Measurements from ENCODE around the gene EIF5.

EIF5 gene

GRCh38 chr14:103314496-103315277 is 19.4 kb upstream of the EIF5 start:
- no peaks in the 10 kb centered on the region for H3K9me3 ChIP-seq (ENCODE audit: low read depth, low read length)
- no peaks in the 10 kb centered on the region for H3K36me3 ChIP-seq (ENCODE audit: insufficient read depth, low read length)
- no peak overlapping the region for H3K27ac ChIP-seq
- no peak overlapping the region for H3K4me3 ChIP-seq
- no peak for TF ChIP-seq FOXP2 (optimal IDR thresholded peaks at IDR 0.05; ENCODE audit: control extremely low read depth, extremely low read length, insufficient read depth)
- no peak for TF ChIP-seq POLR2AphosphoS5 (IDR thresholded peaks at IDR 0.05; ENCODE audit: borderline replicate concordance, low read depth, low read length)
- no peak for TF ChIP-seq EZH2 (IDR thresholded peaks at IDR 0.05)
- no peak overlapping the region for H3K9ac ChIP-seq (ENCODE audit: insufficient read length)
- DNase-seq (ENCODE audit: low read depth, low spot score) = no peak

GRCh38 chr14:103315351-103315911 is 18.6 kb upstream of the EIF5 start:
- H3K36me3 ChIP-seq (ENCODE audit: insufficient read depth, low read length) = no peaks in the 10 kb centered on the region
- no peak for DNase-seq (ENCODE audit: low read depth, low spot score)
- no peak for TF ChIP-seq POLR2AphosphoS5 (IDR thresholded peaks at IDR 0.05; ENCODE audit: borderline replicate concordance, low read depth, low read length)
- TF ChIP-seq FOXP2 (optimal IDR thresholded peaks at IDR 0.05; ENCODE audit: control extremely low read depth, extremely low read length, insufficient read depth) = no peak
- no peak for TF ChIP-seq EZH2 (IDR thresholded peaks at IDR 0.05)
- no peak overlapping the region for H3K4me3 ChIP-seq
- no peak overlapping the region for H3K9ac ChIP-seq (ENCODE audit: insufficient read length)
- no peak overlapping the region for H3K27ac ChIP-seq
- no peaks in the 10 kb centered on the region for H3K9me3 ChIP-seq (ENCODE audit: low read depth, low read length)

DNA sequence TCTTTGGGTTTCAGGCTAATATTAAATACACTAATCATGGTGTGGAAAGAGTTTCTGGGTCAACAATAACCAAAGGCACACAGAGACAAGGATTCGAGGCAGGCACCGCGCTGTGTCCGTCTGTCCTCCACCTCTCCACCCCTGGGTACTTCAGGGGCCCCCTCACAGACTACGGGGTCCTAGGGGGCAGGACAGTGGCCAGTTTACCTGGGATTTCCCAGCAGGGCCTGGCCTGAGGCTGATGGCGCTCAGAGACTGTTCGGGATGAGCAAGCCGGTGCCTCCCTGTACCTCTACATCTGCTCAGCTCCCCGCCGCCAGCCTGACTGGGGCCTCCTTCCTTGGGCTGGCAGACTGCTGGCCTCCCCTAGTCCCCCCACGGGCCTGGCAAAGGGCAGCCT is 18.1 kb upstream of the EIF5 start:
- Histone ChIP-seq H3K27ac (no peak overlapping the region), H3K9me3 (ENCODE audit: low read depth, low read length) (no peaks in the 10 kb centered on the region), H3K4me3 (no peak overlapping the region), H3K36me3 (ENCODE audit: insufficient read depth, low read length) (no peaks in the 10 kb centered on the region), H3K9ac (ENCODE audit: insufficient read length) (no peak overlapping the region)
- DNase-seq (ENCODE audit: low read depth, low spot score) = no peak
- TF ChIP-seq FOXP2 (optimal IDR thresholded peaks at IDR 0.05; ENCODE audit: control extremely low read depth, extremely low read length, insufficient read depth) (no peak), EZH2 (IDR thresholded peaks at IDR 0.05) (no peak), POLR2AphosphoS5 (IDR thresholded peaks at IDR 0.05; ENCODE audit: borderline replicate concordance, low read depth, low read length) (no peak)

- Histone ChIP-seq H3K4me3 (no peak overlapping the region), H3K9ac (ENCODE audit: insufficient read length) (no peak overlapping the region), H3K9me3 (ENCODE audit: low read depth, low read length) (no peaks in the 10 kb centered on the region), H3K36me3 (ENCODE audit: insufficient read depth, low read length) (no peaks in the 10 kb centered on the region), H3K27ac (no peak overlapping the region)
- TF ChIP-seq POLR2AphosphoS5 (IDR thresholded peaks at IDR 0.05; ENCODE audit: borderline replicate concordance, low read depth, low read length) (no peak), FOXP2 (optimal IDR thresholded peaks at IDR 0.05; ENCODE audit: control extremely low read depth, extremely low read length, insufficient read depth) (no peak), EZH2 (IDR thresholded peaks at IDR 0.05) (no peak)
- no peak for DNase-seq (ENCODE audit: low read depth, low spot score)
Measured at GRCh38 chr14:103316721-103317121, 17.3 kb upstream of the EIF5 start.

DNA sequence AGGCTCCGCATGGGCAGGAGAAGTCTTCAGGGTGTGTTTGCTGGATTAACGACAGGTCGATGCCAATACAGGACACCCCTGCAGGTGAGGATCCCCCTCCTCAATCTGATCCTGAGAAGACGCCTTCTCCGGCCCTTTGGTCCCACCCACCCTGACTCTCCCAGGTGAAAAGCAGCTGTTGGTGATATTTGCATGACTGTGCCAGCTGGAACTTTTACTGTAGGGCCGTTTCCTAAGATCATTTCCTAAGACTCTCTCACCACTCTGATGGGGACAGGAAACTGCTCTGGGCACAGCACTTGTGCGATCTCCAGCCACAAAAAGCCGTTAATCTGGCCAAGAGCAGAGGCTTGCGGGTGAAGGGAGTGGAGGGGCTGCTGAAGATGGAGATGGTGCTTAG is 16.8 kb upstream of the EIF5 start:
- Histone ChIP-seq H3K9ac (ENCODE audit: insufficient read length) (no peak overlapping the region), H3K27ac (no peak overlapping the region), H3K36me3 (ENCODE audit: insufficient read depth, low read length) (no peaks in the 10 kb centered on the region), H3K4me3 (no peak overlapping the region), H3K9me3 (ENCODE audit: low read depth, low read length) (no peaks in the 10 kb centered on the region)
- no peak for DNase-seq (ENCODE audit: low read depth, low spot score)
- no peak for TF ChIP-seq EZH2 (IDR thresholded peaks at IDR 0.05)
- no peak for TF ChIP-seq FOXP2 (optimal IDR thresholded peaks at IDR 0.05; ENCODE audit: control extremely low read depth, extremely low read length, insufficient read depth)
- TF ChIP-seq POLR2AphosphoS5 (IDR thresholded peaks at IDR 0.05; ENCODE audit: borderline replicate concordance, low read depth, low read length) = no peak

GRCh38 chr14:103317976-103318580 is 16.0 kb upstream of the EIF5 start:
- Histone ChIP-seq H3K9me3 (ENCODE audit: low read depth, low read length) (no peaks in the 10 kb centered on the region), H3K27ac (no peak overlapping the region), H3K4me3 (no peak overlapping the region), H3K9ac (ENCODE audit: insufficient read length) (no peak overlapping the region), H3K36me3 (ENCODE audit: insufficient read depth, low read length) (no peaks in the 10 kb centered on the region)
- no peak for DNase-seq (ENCODE audit: low read depth, low spot score)
- TF ChIP-seq EZH2 (IDR thresholded peaks at IDR 0.05) (no peak), POLR2AphosphoS5 (IDR thresholded peaks at IDR 0.05; ENCODE audit: borderline replicate concordance, low read depth, low read length) (no peak)

DNA sequence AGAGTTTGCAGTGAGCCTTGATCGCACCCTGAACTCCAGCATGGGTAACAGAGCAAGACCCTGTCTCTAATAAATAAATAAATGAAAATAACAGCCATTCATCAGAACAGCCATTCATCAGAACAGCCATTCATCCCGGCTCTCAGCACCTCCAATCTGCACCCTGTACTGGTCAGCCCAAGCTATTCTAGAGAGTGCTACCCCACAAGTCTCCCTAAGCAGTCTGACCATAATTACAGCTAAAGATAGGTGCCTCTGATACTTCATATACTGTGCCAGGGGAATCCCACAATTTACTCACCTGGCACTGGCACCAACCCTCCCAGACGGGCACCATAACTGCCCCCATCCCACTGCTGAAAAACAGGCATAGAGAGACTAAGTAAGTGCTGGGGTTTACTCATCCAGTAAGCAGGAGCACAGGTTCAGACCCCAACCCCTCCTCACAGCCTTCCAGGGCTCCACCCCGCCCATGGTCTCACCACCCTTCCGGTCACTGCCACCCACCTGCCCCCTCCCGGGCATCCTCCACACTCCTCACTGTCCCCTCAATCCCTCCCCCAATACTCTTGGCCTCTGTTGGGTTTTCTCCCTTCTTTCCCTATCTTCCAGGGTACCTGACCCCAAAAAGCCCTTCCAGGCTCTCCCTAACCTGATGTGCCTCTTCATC is 15.2 kb upstream of the EIF5 start:
- DNase-seq (ENCODE audit: low read depth, low spot score) = no peak
- no peak overlapping the region for H3K9ac ChIP-seq (ENCODE audit: insufficient read length)
- no peaks in the 10 kb centered on the region for H3K36me3 ChIP-seq (ENCODE audit: insufficient read depth, low read length)
- no peak overlapping the region for H3K27ac ChIP-seq
- H3K9me3 ChIP-seq (ENCODE audit: low read depth, low read length) = no peaks in the 10 kb centered on the region
- TF ChIP-seq FOXP2 (optimal IDR thresholded peaks at IDR 0.05; ENCODE audit: control extremely low read depth, extremely low read length, insufficient read depth) (no peak), POLR2AphosphoS5 (IDR thresholded peaks at IDR 0.05; ENCODE audit: borderline replicate concordance, low read depth, low read length) (no peak), EZH2 (IDR thresholded peaks at IDR 0.05) (no peak)
- H3K4me3 ChIP-seq = no peak overlapping the region

GRCh38 chr14:103319422-103319821 is 14.6 kb upstream of the EIF5 start:
- Histone ChIP-seq H3K27ac (no peak overlapping the region), H3K9me3 (ENCODE audit: low read depth, low read length) (no peaks in the 10 kb centered on the region), H3K4me3 (no peak overlapping the region), H3K36me3 (ENCODE audit: insufficient read depth, low read length) (no peaks in the 10 kb centered on the region), H3K9ac (ENCODE audit: insufficient read length) (no peak overlapping the region)
- DNase-seq (ENCODE audit: low read depth, low spot score) = no peak
- TF ChIP-seq EZH2 (IDR thresholded peaks at IDR 0.05) = no peak
- no peak for TF ChIP-seq POLR2AphosphoS5 (IDR thresholded peaks at IDR 0.05; ENCODE audit: borderline replicate concordance, low read depth, low read length)
- no peak for TF ChIP-seq FOXP2 (optimal IDR thresholded peaks at IDR 0.05; ENCODE audit: control extremely low read depth, extremely low read length, insufficient read depth)
